ENCODE results near the gene UNC45A. TPM values are rescaled to one million over a fixed set of nuclear protein-coding genes. Genes with fewer than 3 reads are reported as not detected.
"Not testable (repeated sequence)": the region's sequence is repeated elsewhere in the genome, so short reads cannot be mapped to it uniquely, and the experiment has no call there.

Gene UNC45A
- polyA plus RNA-seq, 6 donors from 2014 or later: 54.9 to 76.1 (median 60.9) TPM

DNA sequence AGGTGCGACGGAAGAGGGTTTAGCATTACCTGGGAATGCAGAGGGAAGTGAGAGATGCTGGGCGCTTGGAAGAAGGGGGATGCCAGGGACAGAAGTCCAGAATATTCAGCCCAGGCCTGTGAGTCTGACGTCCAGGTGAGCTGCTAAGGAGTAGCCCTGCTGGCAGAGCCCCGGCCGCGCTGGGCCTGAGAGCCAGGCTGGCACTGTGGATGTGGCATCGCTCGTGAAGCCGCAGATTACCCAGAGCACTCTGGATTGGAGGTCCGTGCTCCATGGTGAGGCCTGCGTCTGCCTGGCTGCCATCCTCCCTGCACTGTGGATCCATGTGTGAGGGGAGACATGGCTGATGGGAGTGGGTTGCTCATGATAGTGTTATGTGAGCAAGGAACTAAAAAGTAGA is 17.5 kb upstream of the UNC45A start:
- no peak for DNase-seq
- H3K27ac Mint-ChIP-seq: peak overlapping the region in 1 of 6 donors; percentile 80
- no peak overlapping the region for H3K4me3 Mint-ChIP-seq
- ATAC-seq (ENCODE audit: low read depth in 2 of 2): no peak
- H3K36me3 Mint-ChIP-seq: peaks cover 23 to 41% of the 10 kb centered on the region in 2 donors
- H3K4me1 Mint-ChIP-seq: peaks cover 8 to 12% (median 9%) of the 10 kb centered on the region in 3 donors
- no peaks in the 10 kb centered on the region for H3K27me3 Mint-ChIP-seq
- H3K9me3 Mint-ChIP-seq: no peaks in the 10 kb centered on the region

DNA sequence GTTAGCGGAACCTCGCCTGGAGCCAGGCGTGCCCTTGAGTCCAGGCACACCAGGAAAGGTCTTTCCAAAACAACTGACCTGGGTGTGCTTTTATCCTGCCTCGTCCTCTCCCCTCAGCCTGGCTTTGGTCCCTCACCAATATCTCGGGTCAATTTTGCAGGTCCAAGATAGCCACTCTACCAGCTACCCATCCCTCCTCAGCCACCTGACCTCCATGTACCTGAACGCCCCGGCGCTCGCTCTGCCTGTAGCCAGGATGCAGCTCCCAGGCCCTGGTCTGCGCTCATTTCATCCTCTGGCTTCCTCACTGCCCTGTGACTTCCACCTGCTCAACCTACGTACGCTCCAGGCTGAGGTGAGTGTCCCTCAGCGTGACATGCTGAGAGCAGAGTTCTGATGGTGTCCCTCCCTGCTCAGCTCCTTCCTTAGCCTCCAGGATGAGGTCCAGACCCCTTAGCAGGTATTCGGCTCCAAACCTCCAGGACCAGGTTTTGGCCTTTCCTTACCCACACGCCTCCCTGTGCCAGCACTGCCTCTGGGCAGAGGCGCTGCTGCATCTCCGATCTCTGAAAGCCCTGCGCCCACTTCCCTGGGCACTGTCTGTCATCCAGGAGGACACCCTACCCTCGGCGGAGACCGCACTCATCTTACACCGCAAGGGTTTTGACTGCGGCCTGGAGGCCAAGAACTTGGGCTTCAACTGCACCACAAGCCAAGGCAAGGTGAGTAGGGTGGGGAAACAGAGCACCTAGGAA is 16.9 kb upstream of the UNC45A start:
- Mint-ChIP-seq H3K27me3 (no peaks in the 10 kb centered on the region), H3K9me3 (no peaks in the 10 kb centered on the region), H3K4me3 (no peak overlapping the region), H3K36me3 (peaks cover 23 to 41% of the 10 kb centered on the region in 2 donors), H3K27ac (peak overlapping the region in 1 of 6 donors; percentile 56), H3K4me1 (peaks cover 8 to 12% (median 9%) of the 10 kb centered on the region in 3 donors)
- ATAC-seq (ENCODE audit: low read depth in 2 of 2) (no peak), DNase-seq (no peak)

DNA sequence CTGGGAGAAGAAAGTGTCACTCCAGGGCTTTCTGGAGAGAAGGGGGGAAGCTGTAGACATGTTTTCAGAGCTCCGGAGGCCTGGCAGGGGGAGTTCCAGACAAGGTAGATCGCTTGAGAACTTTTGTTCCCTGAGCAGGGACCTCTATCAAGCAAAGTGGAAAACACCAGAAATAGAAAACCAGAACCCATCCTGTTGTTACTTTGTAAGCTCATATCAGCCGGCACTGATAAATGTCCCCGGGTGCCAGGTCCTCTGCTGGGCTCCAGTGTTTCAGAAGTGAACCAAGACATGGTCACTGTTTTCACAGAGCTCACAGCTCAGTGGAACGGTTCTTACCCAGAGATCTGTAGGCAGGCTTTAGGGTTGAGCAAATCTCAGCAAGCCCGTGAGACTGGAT is 16.2 kb upstream of the UNC45A start:
- no peak for DNase-seq
- Mint-ChIP-seq H3K9me3 (no peaks in the 10 kb centered on the region), H3K36me3 (peaks cover 23 to 41% of the 10 kb centered on the region in 2 donors), H3K27ac (peak overlapping the region in 1 of 6 donors; percentile 56), H3K4me3 (peak overlapping the region in 1 of 8 donors; percentile 52), H3K4me1 (peaks cover 8 to 12% (median 9%) of the 10 kb centered on the region in 3 donors), H3K27me3 (no peaks in the 10 kb centered on the region)
- no peak for ATAC-seq (ENCODE audit: low read depth in 2 of 2)

DNA sequence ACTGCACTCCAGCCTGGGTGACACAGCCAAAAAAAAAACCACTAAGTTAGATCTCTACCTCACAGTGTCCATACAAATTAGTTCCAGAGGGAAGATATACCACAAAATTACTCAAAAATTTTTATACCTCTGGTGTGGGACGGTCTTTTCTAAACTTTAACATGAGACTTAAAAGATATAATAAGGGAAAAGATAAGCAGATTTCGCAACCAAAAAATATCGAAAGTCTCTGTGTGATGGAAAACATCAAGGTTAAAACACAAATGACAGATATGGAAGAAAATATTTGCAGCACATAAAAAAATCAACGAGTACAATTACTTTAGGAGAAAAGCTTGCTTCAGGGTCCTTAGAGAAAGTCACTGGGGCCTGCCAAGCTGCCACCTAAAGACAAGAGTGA is 13.2 kb upstream of the UNC45A start:
- no peak for DNase-seq
- H3K9me3 Mint-ChIP-seq: no peaks in the 10 kb centered on the region
- no peak overlapping the region for H3K4me3 Mint-ChIP-seq
- ATAC-seq (ENCODE audit: low read depth in 2 of 2): no peak
- no peak overlapping the region for H3K27ac Mint-ChIP-seq
- H3K36me3 Mint-ChIP-seq: peaks cover 17 to 35% of the 10 kb centered on the region in 2 donors
- H3K27me3 Mint-ChIP-seq: no peaks in the 10 kb centered on the region
- H3K4me1 Mint-ChIP-seq: no peaks in the 10 kb centered on the region

DNA sequence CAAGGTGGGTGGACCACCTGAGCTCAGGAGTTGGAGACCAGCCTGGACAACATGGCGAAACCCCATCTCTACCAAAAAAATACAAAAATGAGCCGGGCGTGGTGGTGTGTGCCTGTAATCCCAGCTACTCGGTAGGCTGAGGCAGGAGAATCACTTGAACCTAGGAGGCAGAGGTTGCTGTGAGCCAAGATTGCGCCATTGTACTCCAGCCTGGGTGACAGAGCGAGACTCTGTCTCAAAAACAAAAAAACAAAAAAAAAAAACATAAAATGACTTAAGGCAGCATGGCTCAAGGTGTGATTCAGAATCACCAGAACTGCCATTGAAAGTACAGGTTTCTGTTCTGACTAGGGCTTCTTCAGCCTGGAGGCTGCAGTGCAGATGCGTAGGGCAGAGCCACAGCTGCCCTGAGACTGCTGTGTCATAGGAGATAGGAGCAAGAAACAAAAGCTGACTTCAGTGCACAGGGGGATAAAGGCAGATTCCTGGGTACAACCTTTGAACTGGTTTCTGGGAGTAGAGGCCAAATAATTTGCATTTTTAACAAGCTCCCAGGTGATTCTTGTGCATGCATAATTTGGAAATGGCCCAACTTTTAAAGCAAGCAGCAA is 12.3 kb upstream of the UNC45A start:
- Mint-ChIP-seq H3K36me3 (peaks cover 8 to 26% of the 10 kb centered on the region in 2 donors), H3K27ac (peak overlapping the region in 1 of 6 donors; percentile 41)
- H3K9me3 Mint-ChIP-seq; H3K4me3 Mint-ChIP-seq; H3K4me1 Mint-ChIP-seq; H3K27me3 Mint-ChIP-seq; DNase-seq; ATAC-seq (ENCODE audit: low read depth in 2 of 2): not testable (repeated sequence)

DNA sequence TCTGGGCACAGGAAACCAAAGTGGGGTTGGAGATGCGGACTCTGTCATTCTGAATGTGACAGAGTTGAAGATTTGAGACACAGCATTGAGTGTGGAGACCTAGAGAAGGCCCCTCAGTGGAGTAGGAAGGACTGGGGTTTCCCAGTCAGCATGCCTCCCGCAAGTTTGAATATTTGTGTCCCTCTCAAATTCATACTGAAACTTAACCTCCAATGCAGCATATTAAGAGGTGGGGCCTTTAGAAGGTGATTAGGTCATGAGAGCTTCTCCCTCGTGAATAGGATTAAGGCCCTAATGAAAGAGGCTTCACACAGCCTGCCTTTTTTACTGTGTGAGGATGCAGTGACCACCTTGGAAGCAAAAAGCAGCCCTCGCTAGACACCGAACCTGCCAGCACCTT is 10.7 kb upstream of the UNC45A start:
- ATAC-seq (ENCODE audit: low read depth in 2 of 2): no peak
- DNase-seq: no peak
- peaks cover 4 to 15% of the 10 kb centered on the region in 2 donors for H3K36me3 Mint-ChIP-seq
- H3K27me3 Mint-ChIP-seq: no peaks in the 10 kb centered on the region
- H3K4me3 Mint-ChIP-seq: no peak overlapping the region
- no peaks in the 10 kb centered on the region for H3K9me3 Mint-ChIP-seq
- peaks cover 0 to 8% (median 4%) of the 10 kb centered on the region in 3 donors for H3K4me1 Mint-ChIP-seq
- H3K27ac Mint-ChIP-seq: no peak overlapping the region

DNA sequence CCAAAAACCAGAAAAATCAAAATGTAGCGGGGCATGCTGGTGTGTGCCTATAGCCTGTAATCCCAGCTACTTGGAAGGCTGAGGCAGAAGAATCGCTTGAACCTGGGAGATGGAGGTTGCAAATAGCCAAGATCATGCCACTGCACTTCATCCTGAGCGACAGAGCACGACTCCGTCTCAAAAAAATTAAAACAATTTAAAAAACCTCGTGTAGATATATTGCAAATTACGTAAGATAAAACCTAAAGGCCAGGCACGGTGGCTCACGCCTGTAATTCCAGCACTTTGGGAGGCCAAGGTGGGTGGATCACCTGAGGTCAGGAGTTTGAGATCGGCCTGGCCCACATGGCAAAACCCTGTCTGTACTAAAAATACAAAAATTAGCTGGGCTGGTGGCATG is 8.3 kb upstream of the UNC45A start:
- H3K4me3 Mint-ChIP-seq; ATAC-seq (ENCODE audit: low read depth in 2 of 2); H3K27me3 Mint-ChIP-seq; H3K36me3 Mint-ChIP-seq; H3K9me3 Mint-ChIP-seq; DNase-seq: not testable (repeated sequence)
- H3K27ac Mint-ChIP-seq: peak overlapping the region in 3 of 6 donors; percentile 41 to 73 (median 64)
- H3K4me1 Mint-ChIP-seq: peaks cover 17 to 29% (median 27%) of the 10 kb centered on the region in 3 donors

DNA sequence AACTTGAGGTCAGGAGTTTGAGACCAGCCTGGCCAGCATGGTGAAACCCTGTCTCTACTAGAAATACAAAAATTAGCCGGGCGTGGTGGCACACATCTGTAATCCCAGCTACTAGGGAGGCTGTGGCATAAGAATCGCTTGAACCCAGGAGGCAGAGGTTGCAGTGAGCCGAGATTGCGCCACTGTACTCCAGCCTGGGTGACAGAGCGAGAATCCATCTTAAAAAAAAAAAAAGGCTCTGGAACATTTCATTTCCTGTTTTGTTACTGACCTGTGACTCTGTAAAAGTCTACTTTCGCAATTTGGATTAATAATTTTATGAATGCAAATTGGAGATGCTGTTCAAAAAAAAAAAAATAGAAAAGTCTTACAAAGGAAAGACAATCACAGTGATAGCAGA is 7.0 kb upstream of the UNC45A start:
- H3K27me3 Mint-ChIP-seq; H3K36me3 Mint-ChIP-seq; ATAC-seq (ENCODE audit: low read depth in 2 of 2); H3K9me3 Mint-ChIP-seq; DNase-seq: not testable (repeated sequence)
- H3K4me3 Mint-ChIP-seq: peak overlapping the region in 3 of 8 donors; percentile 35 to 97 (median 58)
- H3K27ac Mint-ChIP-seq: peak overlapping the region in 2 of 6 donors; percentile 47 to 66
- peaks cover 23 to 37% (median 32%) of the 10 kb centered on the region in 3 donors for H3K4me1 Mint-ChIP-seq

DNA sequence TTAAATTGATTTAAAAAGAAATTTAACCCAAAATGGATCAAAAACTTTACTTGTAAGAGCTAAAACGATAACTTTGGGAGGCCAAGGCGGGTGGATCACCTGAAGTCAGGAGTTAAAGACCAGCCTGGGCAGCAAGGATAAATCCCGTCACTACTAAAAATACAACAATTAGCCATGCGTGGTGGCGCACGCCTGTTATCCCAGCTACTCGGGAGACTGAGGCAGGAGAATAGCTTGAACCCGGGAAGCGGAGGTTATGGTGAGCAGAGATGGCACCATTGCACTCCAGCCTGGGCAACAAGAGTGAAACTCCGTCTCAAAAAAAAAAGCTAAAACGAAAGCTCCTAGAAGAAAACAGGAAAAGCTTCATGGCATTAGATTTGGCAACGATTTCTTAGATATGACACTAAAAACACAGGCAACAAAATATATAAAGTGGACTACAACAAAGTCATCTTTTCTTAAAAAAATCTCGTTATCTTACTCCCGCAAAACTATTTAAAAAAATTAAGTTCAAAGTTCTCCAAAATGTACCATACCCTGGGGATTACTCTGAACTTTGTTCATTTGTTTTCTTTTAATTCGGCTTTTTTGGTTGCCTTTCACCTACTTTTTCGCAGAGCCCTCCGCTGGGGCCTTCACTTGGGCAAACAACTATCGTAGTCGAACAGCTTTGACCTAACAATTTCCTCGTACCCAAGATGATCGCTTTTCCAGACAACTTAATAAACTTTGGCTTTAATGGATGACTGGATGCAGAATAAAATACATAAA is 5.7 kb upstream of the UNC45A start:
- DNase-seq (no peak), ATAC-seq (ENCODE audit: low read depth in 2 of 2) (no peak)
- H3K4me3 Mint-ChIP-seq: peak overlapping the region; percentile 93 to 98 (median 96)
- H3K36me3 Mint-ChIP-seq: no peaks in the 10 kb centered on the region
- no peaks in the 10 kb centered on the region for H3K9me3 Mint-ChIP-seq
- H3K27ac Mint-ChIP-seq: peak overlapping the region; percentile 94 to 99 (median 97)
- peaks cover 27 to 42% (median 38%) of the 10 kb centered on the region in 3 donors for H3K4me1 Mint-ChIP-seq
- H3K27me3 Mint-ChIP-seq: no peaks in the 10 kb centered on the region

DNA sequence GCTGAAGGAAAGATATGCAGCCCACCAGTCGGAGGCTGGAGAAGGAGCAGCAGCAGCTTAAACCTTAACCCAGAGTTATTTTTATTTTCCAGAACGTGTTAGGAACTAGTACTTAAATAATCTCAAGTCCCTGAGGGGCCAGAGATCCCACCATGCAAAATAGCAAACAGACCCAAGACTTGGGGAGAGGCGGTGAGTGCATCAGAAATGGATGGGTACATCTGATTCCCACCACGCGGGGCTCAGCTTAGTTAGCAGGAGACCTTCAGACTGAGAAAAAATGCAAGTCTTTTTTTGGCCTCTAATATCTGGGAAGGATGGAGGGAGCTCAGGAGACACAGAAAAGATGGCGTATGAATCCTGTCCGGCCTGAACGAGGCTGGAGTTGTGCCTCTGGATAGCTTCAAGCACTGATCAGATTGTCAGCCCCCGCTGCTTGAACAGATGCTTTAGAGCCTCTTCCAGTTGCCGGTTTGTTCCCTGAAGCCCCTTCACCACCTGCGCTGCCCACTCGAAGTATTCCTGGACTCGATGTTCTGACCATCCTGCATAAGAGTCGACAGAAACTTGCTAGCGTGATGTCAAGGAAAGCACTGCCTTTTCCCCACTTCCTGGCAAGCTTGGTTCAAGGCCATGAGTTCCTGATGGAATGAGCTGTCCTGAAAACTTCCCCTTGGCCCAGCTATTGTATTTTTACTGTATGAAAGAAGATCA is 4.1 kb upstream of the UNC45A start:
- H3K36me3 Mint-ChIP-seq: no peaks in the 10 kb centered on the region
- no peak for ATAC-seq (ENCODE audit: low read depth in 2 of 2)
- no peak for DNase-seq

DNA sequence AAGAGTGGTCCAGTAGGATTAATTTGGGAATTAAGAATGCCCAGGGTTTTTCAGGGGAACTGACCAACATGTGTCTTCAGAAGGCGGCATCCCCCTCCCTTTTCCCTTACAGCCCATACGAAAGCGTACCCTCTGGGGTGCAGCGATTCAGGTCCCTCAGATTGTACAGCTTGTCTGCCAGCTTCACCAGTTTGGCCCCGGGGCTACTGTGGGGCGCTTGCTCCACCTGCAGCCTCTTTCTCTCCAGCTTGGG is 3.6 kb upstream of the UNC45A start:
- ATAC-seq (ENCODE audit: low read depth in 2 of 2): no peak
- H3K4me1 Mint-ChIP-seq: peaks cover 42 to 56% (median 49%) of the 10 kb centered on the region in 3 donors
- no peaks in the 10 kb centered on the region for H3K36me3 Mint-ChIP-seq
- peak overlapping the region; percentile 65 to 99 (median 98) for H3K27ac Mint-ChIP-seq
- no peaks in the 10 kb centered on the region for H3K9me3 Mint-ChIP-seq
- H3K4me3 Mint-ChIP-seq: peak overlapping the region; percentile 93 to 98 (median 97)
- DNase-seq: no peak
- no peaks in the 10 kb centered on the region for H3K27me3 Mint-ChIP-seq

More for the DNA sequence above, 4.1 kb upstream of the UNC45A start:
- Mint-ChIP-seq H3K4me3 (peak overlapping the region; percentile 93 to 98 (median 97)), H3K27ac (peak overlapping the region; percentile 94 to 99 (median 98)), H3K27me3 (no peaks in the 10 kb centered on the region), H3K4me1 (peaks cover 38 to 52% (median 44%) of the 10 kb centered on the region in 3 donors), H3K9me3 (no peaks in the 10 kb centered on the region)

DNA sequence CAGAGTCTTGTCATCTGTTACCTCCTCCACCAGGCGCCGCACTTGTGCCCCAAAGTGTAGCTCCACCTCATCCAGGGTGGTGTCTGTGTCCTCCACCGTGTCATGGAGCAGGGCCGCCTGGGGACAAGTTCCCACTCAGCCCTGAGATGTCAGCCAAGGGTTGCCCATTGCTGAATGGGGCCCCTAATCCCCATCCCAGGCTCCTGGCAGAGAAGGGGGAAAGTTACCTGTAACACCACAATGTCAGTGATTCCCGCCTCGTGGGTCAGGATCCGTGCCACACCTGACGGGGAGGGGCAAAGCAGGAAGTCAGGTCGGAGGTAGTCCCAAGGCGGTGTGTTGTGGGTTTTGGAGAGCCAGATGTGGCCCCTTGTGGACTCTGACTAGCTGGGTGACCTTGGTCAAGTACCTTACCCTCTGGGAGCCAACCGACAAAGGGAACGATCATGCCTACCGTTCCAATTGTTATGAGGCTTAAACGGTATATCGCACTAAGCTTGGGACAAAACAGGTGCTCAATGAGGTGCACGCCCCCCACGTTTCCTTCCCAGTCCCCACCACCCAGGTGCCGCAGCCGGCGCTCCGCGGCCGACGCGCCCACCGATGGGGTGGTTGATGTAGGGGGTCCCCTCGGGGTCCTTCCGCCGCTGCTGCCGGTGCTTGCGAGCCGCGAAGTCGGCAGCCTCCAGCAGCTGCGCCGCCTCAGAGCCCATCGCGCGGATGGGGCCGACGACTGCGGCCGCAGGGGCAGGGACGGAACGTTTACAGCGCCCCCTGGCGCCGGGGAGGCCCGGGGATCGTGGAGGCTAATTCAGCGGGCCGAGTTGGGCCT is 3.0 kb upstream of the UNC45A start, which contains the start of gene HDDC3:
Gene HDDC3 (minus strand): TSS at position 722 of the 832 bp plus-strand sequence. CDS start 9 bp downstream, at position 713.
- Mint-ChIP-seq H3K27ac (peak within 1 kb of the TSS; percentile 65 to 99 (median 98)), H3K27me3 (no peaks in the 10 kb centered on the region)

More for the DNA sequence above, 3.0 kb upstream of the UNC45A start, which contains the start of gene HDDC3:
- H3K36me3 Mint-ChIP-seq: no peaks in the 10 kb centered on the region
- DNase-seq: peak; percentile 88
- H3K4me3 Mint-ChIP-seq: peak within 1 kb of the TSS; percentile 93 to 98 (median 97)
- H3K4me1 Mint-ChIP-seq: peaks cover 47 to 62% (median 55%) of the 10 kb centered on the region in 3 donors
- no peaks in the 10 kb centered on the region for H3K9me3 Mint-ChIP-seq
- peak; percentile 49 to 52 for ATAC-seq (ENCODE audit: low read depth in 2 of 2)
